ENCODE data around the gene BACH2. TPM values are rescaled to one million over a fixed set of nuclear protein-coding genes. Genes with fewer than 3 reads are reported as not detected.

BACH2 gene
- polyA plus RNA-seq, 1 donor from 2014 or later, result 45.5 TPM

GRCh38 chr6:90024633-90025032 is 272.0 kb downstream of the BACH2 start:
- no peaks in the 10 kb centered on the region for H3K27me3 ChIP-seq (ENCODE audit: insufficient read depth, low read depth, low read length)

GRCh38 chr6:90021711-90022110 is 274.9 kb downstream of the BACH2 start:
- H3K27ac ChIP-seq (ENCODE audit: low read length), result no peak overlapping the region
- TF ChIP-seq EZH2 (IDR thresholded peaks at IDR 0.05; ENCODE audit: borderline replicate concordance, insufficient read depth, low read length, poor library complexity, severe bottlenecking) (no peak), SMC3 (conservative IDR thresholded peaks at IDR 0.05; ENCODE audit: poor library complexity) (no peak), RAD21 (conservative IDR thresholded peaks at IDR 0.05) (no peak), POLR2AphosphoS5 (IDR thresholded peaks at IDR 0.05) (no peak), CTCF (IDR thresholded peaks at IDR 0.05; ENCODE audit: poor library complexity, severe bottlenecking) (no peak), MXI1 (conservative IDR thresholded peaks at IDR 0.05; ENCODE audit: poor library complexity, severe bottlenecking) (no peak)

More at GRCh38 chr6:90024633-90025032, 272.0 kb downstream of the BACH2 start:
- Histone ChIP-seq H2AFZ (ENCODE audit: low read depth, low read length) (no peak overlapping the region), H3K4me2 (ENCODE audit: low read length) (no peak overlapping the region), H3K9me2 (ENCODE audit: insufficient read depth, low read length) (no peaks in the 10 kb centered on the region), H3F3A (ENCODE audit: insufficient read depth, low read length, poor library complexity, severe bottlenecking) (no peaks in the 10 kb centered on the region), H3K9me3 (ENCODE audit: low read length) (no peaks in the 10 kb centered on the region), H3K9ac (ENCODE audit: low read length) (peak overlapping the region; percentile 39), H3K79me2 (replicated peaks; ENCODE audit: insufficient read depth, low read length) (peaks cover 5% of the 10 kb centered on the region), H3K36me3 (ENCODE audit: insufficient read depth, low read length) (no peaks in the 10 kb centered on the region), H3K27ac (ENCODE audit: low read length) (peak overlapping the region; percentile 75), H3K4me3 (ENCODE audit: low read length) (peak overlapping the region; percentile 48), H4K20me1 (ENCODE audit: insufficient read depth) (no peaks in the 10 kb centered on the region)
- no peak for TF ChIP-seq EZH2 (IDR thresholded peaks at IDR 0.05; ENCODE audit: borderline replicate concordance, insufficient read depth, low read length, poor library complexity, severe bottlenecking)
- TF ChIP-seq MXI1 (conservative IDR thresholded peaks at IDR 0.05; ENCODE audit: poor library complexity, severe bottlenecking), result no peak
- TF ChIP-seq RAD21 (conservative IDR thresholded peaks at IDR 0.05), result no peak
- no peak for TF ChIP-seq REST (IDR thresholded peaks at IDR 0.05; ENCODE audit: borderline replicate concordance)
- no peak for TF ChIP-seq SMC3 (conservative IDR thresholded peaks at IDR 0.05; ENCODE audit: poor library complexity)

GRCh38 chr6:90020746-90021145 is 275.9 kb downstream of the BACH2 start:
- peaks cover 5% of the 10 kb centered on the region for H3K36me3 ChIP-seq (ENCODE audit: insufficient read depth, low read length)
- H3K9me3 ChIP-seq (ENCODE audit: low read length), result no peaks in the 10 kb centered on the region
- H3K4me2 ChIP-seq (ENCODE audit: low read length), result no peak overlapping the region
- H3K4me3 ChIP-seq (ENCODE audit: low read length), result peak overlapping the region; percentile 16
- H3F3A ChIP-seq (ENCODE audit: insufficient read depth, low read length, poor library complexity, severe bottlenecking), result no peaks in the 10 kb centered on the region
- TF ChIP-seq MXI1 (conservative IDR thresholded peaks at IDR 0.05; ENCODE audit: poor library complexity, severe bottlenecking) (no peak), REST (IDR thresholded peaks at IDR 0.05; ENCODE audit: borderline replicate concordance) (no peak), SMC3 (conservative IDR thresholded peaks at IDR 0.05; ENCODE audit: poor library complexity) (no peak), EZH2 (IDR thresholded peaks at IDR 0.05; ENCODE audit: borderline replicate concordance, insufficient read depth, low read length, poor library complexity, severe bottlenecking) (no peak), CTCF (IDR thresholded peaks at IDR 0.05; ENCODE audit: poor library complexity, severe bottlenecking) (no peak), RAD21 (conservative IDR thresholded peaks at IDR 0.05) (no peak), POLR2AphosphoS5 (IDR thresholded peaks at IDR 0.05) (no peak), TAF1 (IDR thresholded peaks at IDR 0.05; ENCODE audit: low read depth) (no peak), EP300 (conservative IDR thresholded peaks at IDR 0.05; ENCODE audit: poor library complexity, severe bottlenecking) (no peak)
- H4K20me1 ChIP-seq (ENCODE audit: insufficient read depth), result no peaks in the 10 kb centered on the region
- H3K27ac ChIP-seq (ENCODE audit: low read length), result no peak overlapping the region
- H3K9ac ChIP-seq (ENCODE audit: low read length), result no peak overlapping the region
- H3K79me2 ChIP-seq (replicated peaks; ENCODE audit: insufficient read depth, low read length), result peaks cover 3% of the 10 kb centered on the region
- H2AFZ ChIP-seq (ENCODE audit: low read depth, low read length), result no peak overlapping the region
- H3K9me2 ChIP-seq (ENCODE audit: insufficient read depth, low read length), result no peaks in the 10 kb centered on the region
- H3K27me3 ChIP-seq (ENCODE audit: insufficient read depth, low read depth, low read length), result no peaks in the 10 kb centered on the region

More at GRCh38 chr6:90021711-90022110, 274.9 kb downstream of the BACH2 start:
- no peak overlapping the region for H3K9ac ChIP-seq (ENCODE audit: low read length)
- H3K9me3 ChIP-seq (ENCODE audit: low read length), result no peaks in the 10 kb centered on the region
- H3K79me2 ChIP-seq (replicated peaks; ENCODE audit: insufficient read depth, low read length), result peaks cover 3% of the 10 kb centered on the region
- H4K20me1 ChIP-seq (ENCODE audit: insufficient read depth), result no peaks in the 10 kb centered on the region
- no peaks in the 10 kb centered on the region for H3K27me3 ChIP-seq (ENCODE audit: insufficient read depth, low read depth, low read length)
- no peaks in the 10 kb centered on the region for H3F3A ChIP-seq (ENCODE audit: insufficient read depth, low read length, poor library complexity, severe bottlenecking)
- no peaks in the 10 kb centered on the region for H3K9me2 ChIP-seq (ENCODE audit: insufficient read depth, low read length)
- no peak overlapping the region for H3K4me3 ChIP-seq (ENCODE audit: low read length)
- no peak overlapping the region for H2AFZ ChIP-seq (ENCODE audit: low read depth, low read length)
- no peak overlapping the region for H3K4me2 ChIP-seq (ENCODE audit: low read length)
- no peaks in the 10 kb centered on the region for H3K36me3 ChIP-seq (ENCODE audit: insufficient read depth, low read length)
